NT2/D1 (cell line): Measurements from ENCODE around the gene CEP126.

Source experiments
- DNase-seq: peaks from one replicate; pipeline ENCODE4 v3.0.0-alpha.2; 2011; ENCODE audit warnings: low read depth, low spot score
- H3K27me3 ChIP-seq: 2 replicates; pipeline ENCODE4 v1.6.0; 2011; ENCODE audit warnings: mild to moderate bottlenecking; ENCODE audit not compliant: insufficient read length, insufficient read depth
- H3K36me3 ChIP-seq: 2 replicates; pipeline ENCODE4 v1.6.1; 2011; ENCODE audit warnings: mild to moderate bottlenecking, low read length, mixed read lengths; ENCODE audit not compliant: insufficient read depth, insufficient read length
- H3K4me1 ChIP-seq: 2 replicates; pipeline ENCODE4 v1.5.1; 2011; ENCODE audit not compliant: insufficient read depth, insufficient read length
- H3K4me3 ChIP-seq: 2 replicates; pipeline ENCODE4 v1.5.1; 2011; ENCODE audit warnings: low read depth; ENCODE audit not compliant: insufficient read length
- H3K9ac ChIP-seq: 2 replicates; pipeline ENCODE4 v1.6.0; 2011; ENCODE audit warnings: low read depth; ENCODE audit not compliant: insufficient read length
- H3K9me3 ChIP-seq: 2 replicates; pipeline ENCODE4 v1.5.1; 2011; ENCODE audit warnings: mild to moderate bottlenecking, low read length; ENCODE audit not compliant: insufficient read depth
- SUZ12 ChIP-seq: IDR thresholded peaks from 2 replicates; pipeline ENCODE4 v1.6.1; 2011; ENCODE audit not compliant: insufficient read length, insufficient read depth; ENCODE audit errors: extremely low read depth
- YY1 ChIP-seq: IDR thresholded peaks from 2 replicates; pipeline ENCODE4 v1.6.1; 2011; ENCODE audit not compliant: insufficient read length, insufficient read depth
- ZNF274 ChIP-seq: IDR thresholded peaks from 2 replicates; pipeline ENCODE4 v1.6.1; 2011; ENCODE audit warnings: mild to moderate bottlenecking, low read depth, low read length

Gene CEP126

DNA sequence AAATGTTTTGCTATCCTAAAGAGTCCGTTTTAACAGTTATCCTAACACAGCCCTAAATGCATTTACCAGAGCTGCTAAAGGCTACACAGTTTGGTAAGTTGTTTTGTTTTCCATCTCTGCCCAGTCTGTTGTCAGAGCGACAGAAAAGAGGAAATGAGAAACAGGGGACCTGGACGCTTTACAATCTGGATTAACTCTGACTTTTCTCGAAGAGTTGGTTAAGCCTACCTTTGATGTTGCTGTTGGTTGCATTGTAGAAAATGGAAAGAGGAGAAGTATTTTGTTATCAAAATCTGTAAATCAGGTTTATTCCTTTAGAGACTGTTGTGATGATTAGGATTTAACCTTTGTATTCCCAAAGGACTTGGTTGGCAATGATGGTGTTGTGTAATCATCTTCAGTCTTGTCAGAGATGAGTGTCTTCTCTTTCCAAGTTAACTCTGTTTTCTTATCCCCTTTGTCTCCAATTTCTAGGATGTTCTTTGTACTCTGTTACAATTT lies 1.0 kb downstream of the CEP126 start:
- peak overlapping the region; percentile 45 for H3K9ac ChIP-seq
- no peaks in the 10 kb centered on the region for H3K9me3 ChIP-seq
- H3K27me3 ChIP-seq = no peaks in the 10 kb centered on the region
- H3K36me3 ChIP-seq = no peaks in the 10 kb centered on the region
- no peaks in the 10 kb centered on the region for H3K4me1 ChIP-seq
- TF ChIP-seq ZNF274 (no peak), YY1 (no peak)
- no peak for DNase-seq
- peak overlapping the region; percentile 66 for H3K4me3 ChIP-seq

DNA sequence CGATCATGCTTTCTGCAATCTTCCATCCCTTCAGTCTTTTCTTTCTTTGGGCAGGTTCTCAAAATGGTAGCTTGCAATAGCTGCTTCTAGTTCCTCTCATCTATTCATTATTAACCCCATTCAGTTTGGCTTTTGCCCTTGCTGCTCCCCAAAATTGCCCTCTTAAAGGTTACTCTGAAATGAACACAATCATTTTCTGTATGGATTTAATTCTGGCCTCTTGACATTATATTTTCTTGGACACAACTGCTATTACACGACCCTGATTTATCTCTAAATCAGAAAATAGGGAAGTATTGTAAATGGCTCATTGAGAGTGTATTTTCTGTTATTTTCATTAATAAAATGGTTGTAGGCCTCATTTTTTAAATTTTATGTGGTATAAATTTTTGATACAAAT lies 1.6 kb downstream of the CEP126 start, which contains the start of gene ANGPTL5:
Gene ANGPTL5, minus strand, starts transcription at position 101 of the 400 bp plus-strand sequence. CDS start 8,613 bp downstream, outside the sequence.
- peak within 1 kb of the TSS; percentile 70 for H3K9ac ChIP-seq
- H3K27me3 ChIP-seq = no peaks in the 10 kb centered on the region
- peak within 1 kb of the TSS; percentile 66 for H3K4me3 ChIP-seq
- H3K9me3 ChIP-seq = no peaks in the 10 kb centered on the region
- TF ChIP-seq ZNF274 (no peak), SUZ12 (no peak), YY1 (no peak)
- H3K4me1 ChIP-seq = no peaks in the 10 kb centered on the region
- no peaks in the 10 kb centered on the region for H3K36me3 ChIP-seq
- DNase-seq = no peak

DNA sequence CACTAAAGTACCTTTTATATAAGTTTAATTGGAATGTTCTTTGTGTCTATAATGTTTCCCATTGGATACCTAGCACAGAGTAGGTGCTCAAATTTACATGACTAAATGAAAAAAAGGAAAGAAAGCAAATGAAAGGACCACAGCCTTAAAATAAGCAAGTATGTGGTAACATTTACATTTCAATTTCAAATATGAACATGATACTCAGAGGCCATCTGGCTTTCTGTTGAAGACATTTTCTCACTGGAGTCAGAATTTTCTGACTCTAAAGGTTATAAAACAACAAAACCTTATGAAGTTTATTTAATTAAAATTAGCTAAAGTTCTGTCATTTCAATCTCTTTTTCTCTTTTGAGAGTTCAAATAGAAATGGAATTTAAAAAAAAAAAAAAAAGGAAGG lies 2.4 kb downstream of the CEP126 start:
- H3K9me3 ChIP-seq = no peaks in the 10 kb centered on the region

DNA sequence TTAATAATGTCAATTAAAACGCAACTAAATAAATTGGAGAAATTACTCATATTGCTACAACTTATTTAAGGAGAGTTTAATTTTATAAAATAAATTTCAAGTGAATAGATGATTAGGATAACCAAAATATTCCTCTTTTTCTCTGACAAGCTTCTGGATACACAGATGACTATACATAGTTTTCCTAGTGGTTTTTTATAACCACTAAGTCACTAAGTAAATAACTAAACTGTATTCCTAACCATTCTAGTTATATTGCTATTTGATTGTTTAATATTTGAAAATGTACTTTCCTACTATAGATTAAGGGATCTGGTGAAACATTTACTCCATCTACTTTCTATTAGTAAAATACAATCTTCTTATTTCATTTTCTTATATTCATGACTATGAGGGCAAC lies 6.2 kb downstream of the CEP126 start:
- Histone ChIP-seq H3K4me1 (no peaks in the 10 kb centered on the region), H3K9ac (no peak overlapping the region), H3K4me3 (no peak overlapping the region), H3K27me3 (no peaks in the 10 kb centered on the region), H3K36me3 (no peaks in the 10 kb centered on the region), H3K9me3 (no peaks in the 10 kb centered on the region)
- no peak for TF ChIP-seq YY1
- no peak for DNase-seq

More for the DNA sequence above, 2.4 kb downstream of the CEP126 start:
- TF ChIP-seq ZNF274 (no peak), YY1 (no peak), SUZ12 (no peak)
- no peaks in the 10 kb centered on the region for H3K4me1 ChIP-seq
- H3K9ac ChIP-seq = no peak overlapping the region
- H3K27me3 ChIP-seq = no peaks in the 10 kb centered on the region
- H3K36me3 ChIP-seq = no peaks in the 10 kb centered on the region
- H3K4me3 ChIP-seq = no peak overlapping the region
- no peak for DNase-seq

DNA sequence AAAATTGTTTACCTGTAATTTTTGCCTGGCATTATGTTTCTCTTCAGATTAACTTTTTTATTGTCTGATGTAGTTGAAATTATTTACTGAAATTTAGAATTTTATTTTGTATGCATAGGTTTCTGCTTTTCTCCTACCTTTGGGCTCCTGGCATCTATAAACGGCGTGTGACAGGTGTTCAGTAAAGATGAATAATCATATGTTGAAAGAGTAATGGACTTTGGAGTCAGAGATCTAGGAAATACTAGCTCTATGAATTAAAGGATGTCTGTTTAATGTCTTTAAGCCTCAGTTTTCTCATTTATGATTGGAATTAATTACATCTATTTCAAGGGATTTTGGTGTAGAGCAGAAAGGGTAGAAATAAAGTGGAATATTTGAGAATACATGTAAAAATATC lies 8.7 kb downstream of the CEP126 start:
- Histone ChIP-seq H3K27me3 (no peaks in the 10 kb centered on the region), H3K9ac (no peak overlapping the region), H3K4me3 (no peak overlapping the region), H3K36me3 (no peaks in the 10 kb centered on the region), H3K4me1 (no peaks in the 10 kb centered on the region), H3K9me3 (no peaks in the 10 kb centered on the region)
- no peak for DNase-seq
- TF ChIP-seq YY1 = no peak
- TF ChIP-seq ZNF274 = no peak
- TF ChIP-seq SUZ12 = no peak

GRCh38 chr11:101929294-101929915 lies 14.6 kb downstream of the CEP126 start:
- no peaks in the 10 kb centered on the region for H3K27me3 ChIP-seq

DNA sequence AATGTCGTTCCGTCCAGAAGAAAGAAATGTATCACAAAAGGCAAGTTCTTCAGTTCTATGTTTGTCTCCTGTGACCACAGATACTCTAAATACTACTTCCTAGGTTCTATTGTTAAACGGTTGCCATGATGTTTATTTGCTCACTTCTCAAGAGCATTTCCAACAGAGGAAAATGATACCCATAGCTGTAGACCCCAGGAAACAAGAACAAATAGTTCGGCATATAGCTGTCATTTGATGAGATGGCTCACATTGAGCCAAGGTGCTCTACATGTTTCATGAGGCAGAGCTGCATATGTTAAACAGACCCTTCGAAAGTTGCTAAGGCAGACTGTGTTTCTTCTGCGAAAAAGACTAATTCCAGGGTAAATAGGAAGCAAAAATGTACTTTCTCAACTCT lies 16.9 kb downstream of the CEP126 start:
- H3K9ac ChIP-seq = no peak overlapping the region
- H3K27me3 ChIP-seq = no peaks in the 10 kb centered on the region
- no peak for DNase-seq
- no peak overlapping the region for H3K4me3 ChIP-seq
- H3K9me3 ChIP-seq = no peaks in the 10 kb centered on the region
- H3K36me3 ChIP-seq = no peaks in the 10 kb centered on the region
- TF ChIP-seq ZNF274 = no peak
- no peak for TF ChIP-seq YY1
- TF ChIP-seq SUZ12 = no peak
- H3K4me1 ChIP-seq = no peaks in the 10 kb centered on the region

More at GRCh38 chr11:101929294-101929915, 14.6 kb downstream of the CEP126 start:
- H3K9ac ChIP-seq = no peak overlapping the region
- DNase-seq = no peak
- no peaks in the 10 kb centered on the region for H3K36me3 ChIP-seq
- no peaks in the 10 kb centered on the region for H3K9me3 ChIP-seq
- no peaks in the 10 kb centered on the region for H3K4me1 ChIP-seq
- no peak for TF ChIP-seq ZNF274
- TF ChIP-seq YY1 = no peak
- TF ChIP-seq SUZ12 = no peak
- H3K4me3 ChIP-seq = no peak overlapping the region
